Activated CD4-positive, alpha-beta T cell treated with anti-CD3 and anti-CD28 coated beads, Interleukin-2, Interleukin-6, amounts not matched to agents 100 ng/mL and 50 ng/mL, durations not matched to agents 16 hours and 8 hours (primary cell): Measurements from ENCODE around the gene POFUT1.
"Not testable (repeated sequence)": the region's sequence is repeated elsewhere in the genome, so short reads cannot be mapped to it uniquely, and the experiment has no call there.

Source experiments
- DNase-seq: peaks from one replicate; pipeline ENCODE4 v3.0.0-alpha.2; 2020

The POFUT1 gene

GRCh38 chr20:32236819-32237218 lies 29.1 kb downstream of the POFUT1 start:
- no peak for DNase-seq

- no peak for DNase-seq
Measured at GRCh38 chr20:32237419-32237818, 29.7 kb downstream of the POFUT1 start.

GRCh38 chr20:32238483-32239425 lies 31.1 kb downstream of the POFUT1 start:
- no peak for DNase-seq

GRCh38 chr20:32240205-32240604 lies 32.5 kb downstream of the POFUT1 start:
- no peak for DNase-seq

GRCh38 chr20:32241807-32242206 lies 34.1 kb downstream of the POFUT1 start:
- no peak for DNase-seq

GRCh38 chr20:32244150-32244823 lies 36.6 kb downstream of the POFUT1 start:
- no peak for DNase-seq

- DNase-seq: no peak
Measured at GRCh38 chr20:32244959-32245358, 37.3 kb downstream of the POFUT1 start.

- DNase-seq: not testable (repeated sequence)
Measured at GRCh38 chr20:32246208-32246607, 38.5 kb downstream of the POFUT1 start.

- DNase-seq: no peak
Measured at GRCh38 chr20:32248043-32248442, 40.4 kb downstream of the POFUT1 start.

GRCh38 chr20:32249030-32249738 lies 41.5 kb downstream of the POFUT1 start:
- peak; percentile 73 for DNase-seq

- DNase-seq: no peak
Measured at GRCh38 chr20:32251470-32251869, 43.8 kb downstream of the POFUT1 start.

- DNase-seq: peak; percentile 71
Measured at GRCh38 chr20:32252189-32252588, 44.5 kb downstream of the POFUT1 start.

- DNase-seq: not testable (repeated sequence)
Measured at GRCh38 chr20:32260973-32261372, 53.3 kb downstream of the POFUT1 start.

- DNase-seq: no peak
Measured at GRCh38 chr20:32261644-32262043, 54.0 kb downstream of the POFUT1 start.

GRCh38 chr20:32263398-32263954 lies 55.8 kb downstream of the POFUT1 start:
- DNase-seq: no peak

GRCh38 chr20:32271620-32272019 lies 63.9 kb downstream of the POFUT1 start:
- no peak for DNase-seq

GRCh38 chr20:32274359-32274758 lies 66.7 kb downstream of the POFUT1 start:
- DNase-seq: no peak

GRCh38 chr20:32275163-32275562 lies 67.5 kb downstream of the POFUT1 start:
- not testable (repeated sequence) for DNase-seq

GRCh38 chr20:32277361-32278198 lies 69.9 kb downstream of the POFUT1 start, which contains the start of gene KIF3B:
TSS of gene KIF3B (plus strand) at chr20:32277651. CDS start at chr20:32309778, 32,127 bp downstream.
- peak; percentile 94 for DNase-seq

GRCh38 chr20:32278199-32278643 lies 70.5 kb downstream of the POFUT1 start:
- DNase-seq: peak; percentile 28

- DNase-seq: peak; percentile 32
Measured at GRCh38 chr20:32281711-32282110, 74.0 kb downstream of the POFUT1 start.

- DNase-seq: no peak
Measured at GRCh38 chr20:32282461-32282860, 74.8 kb downstream of the POFUT1 start.
